HepG2 (cell line): Measurements from ENCODE around the gene BTBD6.

ENCODE experiments used
- HNF4G ChIP-seq, 2 experiments: sonication (generic) in 1 of 2; formaldehyde crosslinking in 1 of 2; IDR thresholded peaks; 2 replicates each; pipeline versions ENCODE4 v1.4.0 to v1.6.1; 2011 to 2020; ENCODE audit warnings: borderline replicate concordance in 2 of 2, low read depth in 2 of 2, mild to moderate bottlenecking in 2 of 2, low read length in 1 of 2, missing genetic modification reagents in 1 of 2, moderate library complexity in 1 of 2
- JUN ChIP-seq: sonication (generic); formaldehyde crosslinking; IDR thresholded peaks from 2 replicates; pipeline ENCODE4 v1.4.0; 2020; ENCODE audit warnings: mild to moderate bottlenecking, missing genetic modification reagents
- RNF2 ChIP-seq: fragments of 450-650 bp; conservative IDR thresholded peaks from 2 replicates; pipeline ENCODE4 v1.6.1; 2016; ENCODE audit warnings: low read depth
- SUZ12 ChIP-seq: fragments of 150-350 bp; IDR thresholded peaks from 2 replicates; pipeline ENCODE4 v1.6.1; 2014; ENCODE audit warnings: low read depth, low read length
- ZNF138 ChIP-seq: sonication (generic); formaldehyde crosslinking; IDR thresholded peaks from 2 replicates; pipeline ENCODE4 v1.5.0; 2020; ENCODE audit warnings: mild to moderate bottlenecking, low read depth, missing genetic modification reagents
- TF ChIP-seq, protein P1 (sequence below): sonication (generic); formaldehyde crosslinking; IDR thresholded peaks from 2 replicates; pipeline ENCODE4 v1.4.0; 2020; ENCODE audit warnings: missing genetic modification reagents
- TF ChIP-seq, protein P2 (sequence below), 2 experiments: IDR thresholded peaks; 2 replicates each; pipeline ENCODE4 v1.6.1; 2011 to 2012; ENCODE audit warnings: low read length in 2 of 2, borderline replicate concordance in 1 of 2, low read depth in 1 of 2, mild to moderate bottlenecking in 1 of 2, moderate library complexity in 1 of 2
- TF ChIP-seq, protein P3 (sequence below): sonication (generic); formaldehyde crosslinking; IDR thresholded peaks from 2 replicates; pipeline ENCODE4 v1.4.0; 2020; ENCODE audit warnings: mild to moderate bottlenecking, missing genetic modification reagents
- TF ChIP-seq, protein P4 (sequence below): sonication (generic); formaldehyde crosslinking; IDR thresholded peaks from 2 replicates; pipeline ENCODE4 v1.4.0; 2020; ENCODE audit warnings: missing genetic modification reagents

DNA sequence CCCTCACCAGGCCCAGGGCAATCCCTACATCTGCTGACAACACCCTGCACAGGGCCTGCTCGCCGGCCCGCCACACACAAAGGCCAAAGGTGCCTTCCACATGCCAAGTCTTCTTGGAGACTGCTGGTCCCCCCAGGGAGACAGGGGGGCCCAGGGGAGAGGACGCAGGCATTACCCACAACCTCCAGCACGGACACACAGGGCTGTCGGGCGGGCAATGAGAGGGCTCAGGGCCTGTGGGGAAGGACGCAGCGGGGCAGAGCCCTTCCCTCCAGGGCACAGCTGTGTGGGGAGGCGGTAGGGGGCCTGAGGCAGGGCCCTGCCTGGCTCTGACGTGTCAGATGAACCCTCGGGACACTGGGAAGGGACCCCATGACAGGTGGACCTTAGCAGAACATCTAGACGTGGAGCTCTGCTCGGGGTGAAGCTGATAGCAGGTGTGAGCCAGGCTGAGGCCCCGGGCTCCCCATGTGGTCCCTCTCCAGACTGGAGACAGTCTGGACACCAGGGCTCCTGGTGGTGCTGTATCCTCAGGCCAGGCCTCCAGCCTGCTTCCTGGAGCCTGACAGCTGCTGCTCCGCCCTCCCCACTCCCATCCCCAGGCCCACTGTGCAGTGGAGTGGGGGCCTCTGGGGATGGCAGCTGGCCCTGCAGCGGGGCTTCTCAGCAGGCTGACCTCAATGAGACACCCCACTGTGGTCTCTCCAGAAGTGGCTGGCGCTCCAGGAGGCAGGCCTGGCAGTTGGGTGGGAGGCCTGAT lies 35.6 kb upstream of the BTBD6 start:
- TF ChIP-seq RNF2 (no peak), SUZ12 (no peak), ZNF138 (CRISPR knock-in tag) (no peak), JUN (no peak), HNF4G (IDR thresholded peaks at IDR 0.05; ENCODE audit: borderline replicate concordance, low read depth, low read length) (no peak), HNF4G (CRISPR knock-in tag; IDR thresholded peaks at IDR 0.05; ENCODE audit: borderline replicate concordance, low read depth) (no peak)
- TF ChIP-seq, protein P1, sequence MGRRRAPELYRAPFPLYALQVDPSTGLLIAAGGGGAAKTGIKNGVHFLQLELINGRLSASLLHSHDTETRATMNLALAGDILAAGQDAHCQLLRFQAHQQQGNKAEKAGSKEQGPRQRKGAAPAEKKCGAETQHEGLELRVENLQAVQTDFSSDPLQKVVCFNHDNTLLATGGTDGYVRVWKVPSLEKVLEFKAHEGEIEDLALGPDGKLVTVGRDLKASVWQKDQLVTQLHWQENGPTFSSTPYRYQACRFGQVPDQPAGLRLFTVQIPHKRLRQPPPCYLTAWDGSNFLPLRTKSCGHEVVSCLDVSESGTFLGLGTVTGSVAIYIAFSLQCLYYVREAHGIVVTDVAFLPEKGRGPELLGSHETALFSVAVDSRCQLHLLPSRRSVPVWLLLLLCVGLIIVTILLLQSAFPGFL, result no peak
- TF ChIP-seq, protein P2, sequence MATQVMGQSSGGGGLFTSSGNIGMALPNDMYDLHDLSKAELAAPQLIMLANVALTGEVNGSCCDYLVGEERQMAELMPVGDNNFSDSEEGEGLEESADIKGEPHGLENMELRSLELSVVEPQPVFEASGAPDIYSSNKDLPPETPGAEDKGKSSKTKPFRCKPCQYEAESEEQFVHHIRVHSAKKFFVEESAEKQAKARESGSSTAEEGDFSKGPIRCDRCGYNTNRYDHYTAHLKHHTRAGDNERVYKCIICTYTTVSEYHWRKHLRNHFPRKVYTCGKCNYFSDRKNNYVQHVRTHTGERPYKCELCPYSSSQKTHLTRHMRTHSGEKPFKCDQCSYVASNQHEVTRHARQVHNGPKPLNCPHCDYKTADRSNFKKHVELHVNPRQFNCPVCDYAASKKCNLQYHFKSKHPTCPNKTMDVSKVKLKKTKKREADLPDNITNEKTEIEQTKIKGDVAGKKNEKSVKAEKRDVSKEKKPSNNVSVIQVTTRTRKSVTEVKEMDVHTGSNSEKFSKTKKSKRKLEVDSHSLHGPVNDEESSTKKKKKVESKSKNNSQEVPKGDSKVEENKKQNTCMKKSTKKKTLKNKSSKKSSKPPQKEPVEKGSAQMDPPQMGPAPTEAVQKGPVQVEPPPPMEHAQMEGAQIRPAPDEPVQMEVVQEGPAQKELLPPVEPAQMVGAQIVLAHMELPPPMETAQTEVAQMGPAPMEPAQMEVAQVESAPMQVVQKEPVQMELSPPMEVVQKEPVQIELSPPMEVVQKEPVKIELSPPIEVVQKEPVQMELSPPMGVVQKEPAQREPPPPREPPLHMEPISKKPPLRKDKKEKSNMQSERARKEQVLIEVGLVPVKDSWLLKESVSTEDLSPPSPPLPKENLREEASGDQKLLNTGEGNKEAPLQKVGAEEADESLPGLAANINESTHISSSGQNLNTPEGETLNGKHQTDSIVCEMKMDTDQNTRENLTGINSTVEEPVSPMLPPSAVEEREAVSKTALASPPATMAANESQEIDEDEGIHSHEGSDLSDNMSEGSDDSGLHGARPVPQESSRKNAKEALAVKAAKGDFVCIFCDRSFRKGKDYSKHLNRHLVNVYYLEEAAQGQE (IDR thresholded peaks at IDR 0.05; ENCODE audit: borderline replicate concordance in 1 of 2, low read depth in 1 of 2, low read length in 2 of 2), result no peak
- TF ChIP-seq, protein P3, sequence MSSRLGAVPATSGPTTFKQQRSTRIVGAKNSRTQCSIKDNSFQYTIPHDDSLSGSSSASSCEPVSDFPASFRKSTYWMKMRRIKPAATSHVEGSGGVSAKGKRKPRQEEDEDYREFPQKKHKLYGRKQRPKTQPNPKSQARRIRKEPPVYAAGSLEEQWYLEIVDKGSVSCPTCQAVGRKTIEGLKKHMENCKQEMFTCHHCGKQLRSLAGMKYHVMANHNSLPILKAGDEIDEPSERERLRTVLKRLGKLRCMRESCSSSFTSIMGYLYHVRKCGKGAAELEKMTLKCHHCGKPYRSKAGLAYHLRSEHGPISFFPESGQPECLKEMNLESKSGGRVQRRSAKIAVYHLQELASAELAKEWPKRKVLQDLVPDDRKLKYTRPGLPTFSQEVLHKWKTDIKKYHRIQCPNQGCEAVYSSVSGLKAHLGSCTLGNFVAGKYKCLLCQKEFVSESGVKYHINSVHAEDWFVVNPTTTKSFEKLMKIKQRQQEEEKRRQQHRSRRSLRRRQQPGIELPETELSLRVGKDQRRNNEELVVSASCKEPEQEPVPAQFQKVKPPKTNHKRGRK, result no peak
- TF ChIP-seq, protein P4, sequence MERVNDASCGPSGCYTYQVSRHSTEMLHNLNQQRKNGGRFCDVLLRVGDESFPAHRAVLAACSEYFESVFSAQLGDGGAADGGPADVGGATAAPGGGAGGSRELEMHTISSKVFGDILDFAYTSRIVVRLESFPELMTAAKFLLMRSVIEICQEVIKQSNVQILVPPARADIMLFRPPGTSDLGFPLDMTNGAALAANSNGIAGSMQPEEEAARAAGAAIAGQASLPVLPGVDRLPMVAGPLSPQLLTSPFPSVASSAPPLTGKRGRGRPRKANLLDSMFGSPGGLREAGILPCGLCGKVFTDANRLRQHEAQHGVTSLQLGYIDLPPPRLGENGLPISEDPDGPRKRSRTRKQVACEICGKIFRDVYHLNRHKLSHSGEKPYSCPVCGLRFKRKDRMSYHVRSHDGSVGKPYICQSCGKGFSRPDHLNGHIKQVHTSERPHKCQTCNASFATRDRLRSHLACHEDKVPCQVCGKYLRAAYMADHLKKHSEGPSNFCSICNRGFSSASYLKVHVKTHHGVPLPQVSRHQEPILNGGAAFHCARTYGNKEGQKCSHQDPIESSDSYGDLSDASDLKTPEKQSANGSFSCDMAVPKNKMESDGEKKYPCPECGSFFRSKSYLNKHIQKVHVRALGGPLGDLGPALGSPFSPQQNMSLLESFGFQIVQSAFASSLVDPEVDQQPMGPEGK (CRISPR knock-in tag), result no peak
